Myocyte (in vitro differentiated cells): Measurements from ENCODE around the gene ENOX1. TPM values are rescaled to one million over a fixed set of nuclear protein-coding genes. Genes with fewer than 3 reads are reported as not detected.
A peak's percentile ranks its signal among the peaks of the same experiment; 100 is the strongest.

ENCODE experiments used
- DNase-seq: peaks from one replicate; pipeline ENCODE4 v3.0.0-alpha.2; 2012; ENCODE audit warnings: low read depth
- polyA plus RNA-seq: library from polyadenylated mRNA; unstranded; fragments of >200 nt; gene quantifications from one replicate; pipeline ENCODE4 v1.2.1, GENCODE V29; 2012; ENCODE audit warnings: missing spikeins
- total RNA-seq: library from RNA; depleted of rRNA; stranded (reverse); fragments of >200 nt; gene quantifications from 2 replicates; pipeline ENCODE4 v1.2.3, GENCODE V29; 2014

The ENOX1 gene
- 5.3 and 5.8 TPM in 2 replicates for total RNA-seq
- polyA plus RNA-seq: 2.3 TPM

DNA sequence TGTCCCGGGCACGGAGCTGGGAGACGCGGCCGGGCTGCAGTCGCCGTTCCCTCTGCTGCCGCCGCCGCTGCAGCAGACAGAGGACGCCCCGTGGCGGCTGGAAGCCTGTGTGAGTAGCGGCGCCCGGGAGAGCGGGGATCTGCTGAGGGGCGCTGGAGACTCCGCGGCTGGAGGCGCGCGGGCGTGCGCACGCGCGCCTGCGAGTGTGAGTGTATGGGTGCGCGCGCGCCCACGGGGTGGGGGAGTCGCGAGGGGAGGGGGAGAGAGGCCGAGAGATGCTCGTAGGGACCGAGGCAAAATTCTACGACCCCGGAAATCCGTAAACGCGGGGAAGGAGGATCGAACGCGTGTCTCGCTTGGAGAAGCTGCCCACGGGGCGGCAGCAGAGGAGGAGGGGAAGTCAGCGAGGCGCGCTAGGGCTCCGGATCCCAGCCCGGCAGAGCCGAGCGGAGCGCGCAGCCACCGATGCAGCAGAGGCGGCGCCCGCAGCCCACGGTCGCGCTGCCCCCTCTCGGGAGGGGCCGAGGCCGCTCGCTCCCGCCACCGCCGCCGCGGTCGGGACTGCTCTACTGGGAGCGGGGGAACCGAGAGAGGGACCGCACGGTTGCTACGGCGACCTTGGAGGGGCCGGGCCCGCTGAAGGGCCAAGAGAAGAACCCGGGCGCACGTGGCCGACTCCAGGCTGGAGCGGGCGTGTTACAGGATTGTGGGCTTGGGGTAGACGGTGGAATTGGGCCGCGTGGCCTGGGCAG lies at the start of gene ENOX1:
Gene ENOX1, minus strand, starts transcription at position 207 of the 752 bp plus-strand sequence.
- DNase-seq: peak; percentile 89

DNA sequence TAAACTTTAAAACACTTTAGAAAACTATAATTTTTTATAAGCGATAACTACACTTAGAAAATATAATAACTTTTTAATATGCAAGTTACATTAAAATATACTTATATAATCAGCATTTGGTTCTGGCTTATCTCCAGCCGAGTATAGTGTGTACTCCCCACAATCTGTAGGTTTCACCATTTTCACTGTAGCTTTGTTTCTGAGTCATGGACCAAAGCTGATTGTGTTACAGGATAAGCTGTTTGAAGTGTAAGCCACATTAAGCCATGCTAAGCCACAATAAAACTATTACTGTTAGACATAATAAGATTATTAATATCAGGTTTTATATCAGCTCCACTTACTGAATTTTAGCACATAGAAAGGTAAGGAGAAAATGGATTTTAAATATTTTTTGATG lies 48.9 kb upstream of the ENOX1 start:
- DNase-seq: peak; percentile 58

DNA sequence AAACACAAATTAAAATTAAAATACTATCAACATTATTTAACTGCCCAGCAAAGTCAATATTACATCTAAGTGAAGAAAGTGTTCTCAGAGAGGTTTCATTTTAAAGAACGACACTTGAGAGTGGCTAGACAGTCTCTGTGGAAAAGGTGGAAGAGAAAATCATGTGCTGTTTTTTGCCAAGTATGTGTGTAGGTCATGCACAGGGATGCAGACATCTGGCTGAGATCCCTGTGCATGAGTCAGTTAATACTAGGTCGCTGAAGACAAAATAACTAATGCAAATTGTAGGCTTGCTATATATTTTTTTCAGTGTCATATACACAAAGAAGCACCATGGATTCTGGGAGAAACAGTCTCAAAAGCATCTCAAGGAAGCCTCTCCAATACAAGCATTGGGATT lies 44.3 kb upstream of the ENOX1 start:
- DNase-seq: no peak

DNA sequence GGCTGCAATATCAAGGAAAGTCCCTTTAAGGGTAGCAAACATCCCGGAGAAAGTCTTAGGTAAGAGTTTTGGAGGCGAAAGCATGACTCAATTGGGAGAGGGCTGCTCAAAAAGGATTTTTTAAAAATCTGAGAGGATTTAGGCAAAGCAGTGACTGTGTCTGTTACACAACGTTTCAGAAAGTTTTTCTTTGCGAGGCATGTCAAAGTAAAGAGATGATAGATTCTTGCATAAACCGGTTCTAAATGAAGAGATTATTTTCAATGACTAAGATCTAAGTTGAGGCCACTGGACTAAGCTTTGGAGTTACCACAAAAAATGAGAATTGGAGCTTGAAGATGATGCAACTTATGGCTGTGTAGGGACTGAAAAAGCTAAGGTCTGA lies 43.7 kb upstream of the ENOX1 start:
- DNase-seq: peak; percentile 53

DNA sequence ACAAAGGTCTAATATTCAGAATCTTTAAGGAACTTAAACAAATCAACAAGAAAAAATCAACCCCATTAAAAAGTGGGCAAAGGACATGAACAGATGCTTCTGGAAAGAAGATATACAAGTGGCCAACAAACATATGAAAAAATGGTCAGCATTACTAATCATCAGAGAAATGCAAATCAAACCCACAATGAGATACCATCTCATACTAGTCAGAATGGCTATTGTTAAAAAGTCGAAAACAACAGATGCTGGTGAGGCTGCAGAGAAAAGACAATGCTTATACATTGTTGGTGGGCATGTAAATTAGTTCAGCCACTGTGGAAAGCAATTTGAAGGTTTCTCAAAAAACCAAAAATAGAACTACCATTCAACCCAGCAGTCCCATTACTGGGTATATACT lies 37.9 kb upstream of the ENOX1 start:
- DNase-seq: peak; percentile 67

DNA sequence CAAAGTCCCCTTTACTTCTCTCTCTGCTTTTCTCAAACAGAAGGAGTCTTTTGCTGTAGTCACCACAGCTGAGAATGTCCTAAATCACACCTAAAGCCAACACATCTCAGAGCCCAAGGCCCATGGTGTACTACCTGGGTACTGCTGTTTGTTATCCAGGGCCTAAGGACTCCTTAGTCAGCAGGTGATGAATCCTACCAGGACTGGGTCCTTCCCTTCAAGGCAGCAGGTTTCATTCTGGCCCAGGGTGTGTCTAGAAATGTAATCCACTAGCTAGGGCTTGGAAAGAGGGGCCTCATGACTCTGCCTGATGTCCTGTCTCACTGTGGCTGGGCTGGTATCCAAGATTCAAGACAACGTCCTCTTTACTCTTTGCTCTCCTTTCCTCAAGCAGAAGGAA lies 36.2 kb upstream of the ENOX1 start:
- DNase-seq: no peak

DNA sequence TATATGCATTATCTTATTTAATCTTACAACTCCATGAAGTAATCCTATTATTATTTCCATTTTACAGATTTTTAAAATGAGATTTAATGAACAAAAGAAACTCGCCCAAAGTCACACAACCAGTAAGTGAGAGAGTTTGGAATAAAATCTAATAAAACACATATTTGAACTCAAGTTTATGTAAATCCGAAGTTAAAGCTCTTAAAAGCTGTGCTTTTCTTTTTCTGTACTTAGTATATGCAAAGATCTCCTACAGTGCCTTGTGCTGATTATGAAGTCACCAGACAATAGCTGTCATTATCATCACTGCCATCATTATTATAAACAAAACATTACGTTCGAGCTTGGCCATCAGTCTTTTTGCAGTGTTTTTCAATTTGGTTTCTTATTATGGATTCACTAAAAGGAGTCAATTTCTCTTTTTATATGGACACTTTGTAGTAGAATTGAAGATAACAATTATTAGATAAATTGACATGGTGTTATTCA lies 29.7 kb upstream of the ENOX1 start:
- no peak for DNase-seq

DNA sequence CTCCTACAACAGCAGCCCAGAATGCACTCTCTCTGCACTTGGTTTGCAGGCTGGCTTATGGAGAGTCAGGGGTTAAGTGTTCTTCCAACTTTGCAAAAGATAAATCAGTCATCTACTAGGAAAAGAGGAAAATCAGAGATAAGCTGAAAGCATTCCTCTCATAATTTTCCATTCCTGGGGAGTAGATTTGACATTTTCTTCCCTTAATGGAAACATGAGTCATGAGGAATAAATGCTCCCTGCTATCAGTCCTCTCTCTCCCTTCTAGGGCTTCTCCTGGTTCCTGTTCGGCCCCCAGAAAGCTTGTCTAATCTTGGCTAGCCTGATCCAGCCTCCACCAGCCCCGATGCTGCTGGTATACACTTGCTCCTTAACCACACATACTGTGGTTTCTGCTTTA lies 28.4 kb upstream of the ENOX1 start:
- peak; percentile 63 for DNase-seq

DNA sequence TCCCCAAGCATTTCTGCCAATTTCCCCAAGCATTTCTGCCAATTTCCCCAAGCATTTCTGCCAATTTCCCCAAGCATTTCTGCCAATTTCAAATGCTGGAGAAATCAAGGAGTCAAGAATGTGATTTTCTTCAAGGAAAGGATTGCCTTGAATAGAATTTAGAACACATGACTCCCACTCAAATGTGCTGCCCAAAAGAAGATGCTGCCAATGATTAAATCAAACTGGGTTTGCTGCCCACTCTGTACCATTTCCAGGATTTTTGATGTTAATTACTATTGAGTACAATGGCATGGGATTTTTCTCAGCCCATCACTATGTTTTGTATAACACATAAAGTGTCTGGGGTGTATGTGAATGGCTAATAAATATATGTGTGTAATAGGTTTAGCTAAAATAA lies 21.9 kb upstream of the ENOX1 start:
- no peak for DNase-seq

DNA sequence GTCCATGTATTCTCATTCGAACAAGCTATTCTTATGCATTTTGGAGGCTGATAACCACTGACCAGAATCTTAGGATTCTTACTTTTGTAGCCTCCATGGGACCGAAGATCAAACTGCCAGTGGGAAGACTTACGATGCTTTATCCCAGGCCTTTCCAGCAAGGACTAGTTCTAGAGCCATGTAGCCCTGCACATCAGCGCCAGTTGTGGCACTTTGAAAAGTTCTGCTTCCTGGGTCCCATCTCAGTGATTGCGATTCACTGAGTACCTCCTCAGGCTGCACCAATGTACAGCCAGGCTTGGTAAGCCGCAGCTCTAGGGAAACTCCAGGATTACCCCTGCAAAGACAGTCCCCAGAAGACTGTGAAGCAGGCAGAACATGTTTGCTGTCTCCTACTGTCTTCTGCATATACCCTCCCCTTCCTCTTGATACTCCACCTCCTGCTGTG lies 18.9 kb upstream of the ENOX1 start:
- DNase-seq: no peak

DNA sequence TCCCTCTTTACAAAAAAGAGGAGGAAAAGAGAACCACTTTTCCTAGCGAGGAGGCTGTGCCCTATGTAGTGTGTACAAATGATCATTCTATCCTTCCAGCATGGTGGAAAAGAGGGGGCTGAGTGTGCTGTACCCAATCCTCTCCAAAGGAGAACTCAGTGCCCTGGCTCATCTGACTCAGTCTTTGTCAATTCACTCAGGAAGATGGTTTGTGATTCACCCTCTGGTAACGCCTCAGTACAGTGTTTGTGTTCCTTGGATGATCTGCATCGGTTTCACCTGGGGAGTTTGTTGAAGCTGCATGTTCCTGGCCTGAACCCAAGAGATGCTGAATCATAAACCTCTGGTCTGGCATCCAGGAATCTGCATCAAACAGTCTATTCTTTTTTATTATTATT lies 18.3 kb upstream of the ENOX1 start:
- peak; percentile 56 for DNase-seq

DNA sequence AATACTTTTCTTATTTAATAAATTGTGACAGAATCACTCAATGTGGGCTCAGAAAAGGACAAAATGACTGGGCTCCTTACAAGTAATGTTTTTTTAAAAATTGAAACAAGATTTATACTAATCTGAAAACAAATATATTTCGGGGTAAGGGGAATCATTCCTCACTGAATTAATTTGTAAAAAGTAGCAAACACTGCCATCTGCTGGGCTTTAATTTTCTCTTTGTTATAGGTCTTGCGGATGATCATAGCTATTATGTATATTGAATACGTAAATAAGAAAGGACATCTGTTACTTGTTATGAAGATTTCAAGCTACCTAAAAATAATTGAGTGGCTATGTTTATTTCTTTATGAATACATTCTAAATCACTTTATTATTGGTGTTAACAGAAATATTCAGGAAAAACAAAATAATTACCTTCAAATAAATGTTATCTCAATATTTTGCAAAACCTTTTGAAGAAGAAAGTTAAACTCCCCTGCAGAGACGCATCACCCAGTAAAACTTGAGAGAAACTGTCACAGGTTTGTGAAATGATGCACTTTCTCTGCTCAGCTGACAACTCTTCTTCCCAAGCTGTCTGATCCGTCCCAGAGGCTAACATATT lies 17.8 kb upstream of the ENOX1 start:
- peak; percentile 80 for DNase-seq

DNA sequence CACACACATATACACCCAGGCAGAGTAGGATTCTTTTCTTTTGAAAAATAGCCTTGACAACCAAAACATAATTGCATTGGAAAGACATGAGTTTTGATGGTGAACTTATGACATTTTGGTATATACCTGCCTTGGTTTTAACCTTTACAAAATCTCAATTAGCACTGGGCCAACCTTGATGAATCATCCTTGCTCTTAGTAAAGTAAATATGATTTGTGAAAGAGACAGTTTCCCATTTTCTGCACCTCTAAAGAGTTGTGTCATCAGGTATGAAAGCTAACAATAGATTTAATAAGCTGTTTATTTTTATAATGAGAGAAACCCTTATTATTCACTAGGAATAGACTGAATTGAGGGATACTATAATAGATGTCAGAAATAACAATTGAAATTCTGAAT lies 15.7 kb upstream of the ENOX1 start:
- DNase-seq: no peak

DNA sequence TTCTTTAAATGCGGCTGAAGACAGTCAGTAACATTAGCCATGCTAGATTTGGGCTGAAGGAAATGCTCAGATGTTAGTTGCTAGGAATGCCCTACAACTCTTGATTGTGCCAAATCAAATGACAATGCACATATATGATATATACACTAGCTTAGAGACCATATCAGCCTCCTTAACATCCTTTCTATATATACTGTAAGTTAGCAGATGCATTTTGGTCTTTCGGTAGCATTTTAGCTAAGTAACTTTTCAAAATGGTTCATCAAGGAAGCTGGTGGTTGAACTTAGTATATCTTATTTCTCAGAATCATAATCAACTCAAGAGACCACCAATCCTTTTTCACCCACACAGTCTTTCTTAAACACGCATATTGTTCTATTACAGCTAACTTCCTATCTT lies 14.1 kb upstream of the ENOX1 start:
- no peak for DNase-seq

DNA sequence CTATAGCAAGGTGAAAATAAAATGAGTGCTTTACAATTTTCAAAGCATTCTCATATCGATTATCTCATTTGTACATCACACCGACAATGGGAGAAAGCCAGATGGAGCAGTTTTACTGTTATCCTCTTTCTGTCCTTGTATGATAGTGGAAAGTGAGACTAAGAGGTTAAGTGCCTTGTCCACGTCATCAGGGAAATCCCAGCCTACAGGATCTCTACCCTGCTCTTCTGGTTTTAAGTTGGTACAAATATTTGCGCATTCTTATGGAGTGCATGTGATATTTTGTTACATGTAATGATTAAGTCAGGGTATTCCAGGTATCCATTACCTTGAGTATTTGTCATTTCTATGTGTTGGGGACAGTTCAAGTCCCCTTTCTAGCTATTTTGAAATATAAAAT lies 12.4 kb upstream of the ENOX1 start:
- no peak for DNase-seq

DNA sequence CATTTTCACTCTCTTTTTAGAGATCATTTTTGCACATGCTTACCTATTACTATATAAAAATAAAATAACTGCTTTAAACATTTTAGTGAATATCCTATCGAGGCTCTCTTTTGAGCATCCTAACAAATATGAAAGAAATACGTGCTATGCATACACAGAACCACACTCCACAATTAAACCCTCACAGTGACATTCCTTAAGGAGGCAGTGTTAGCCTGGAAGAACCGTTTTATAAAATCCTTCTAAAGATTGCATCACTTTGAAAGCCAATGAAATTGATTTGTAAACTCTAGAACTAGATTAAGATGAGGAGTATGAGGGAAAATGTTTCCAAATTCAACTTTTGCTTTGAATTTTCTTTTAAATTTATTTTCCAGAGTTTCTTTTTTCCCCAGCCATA lies 11.1 kb upstream of the ENOX1 start:
- DNase-seq: no peak

DNA sequence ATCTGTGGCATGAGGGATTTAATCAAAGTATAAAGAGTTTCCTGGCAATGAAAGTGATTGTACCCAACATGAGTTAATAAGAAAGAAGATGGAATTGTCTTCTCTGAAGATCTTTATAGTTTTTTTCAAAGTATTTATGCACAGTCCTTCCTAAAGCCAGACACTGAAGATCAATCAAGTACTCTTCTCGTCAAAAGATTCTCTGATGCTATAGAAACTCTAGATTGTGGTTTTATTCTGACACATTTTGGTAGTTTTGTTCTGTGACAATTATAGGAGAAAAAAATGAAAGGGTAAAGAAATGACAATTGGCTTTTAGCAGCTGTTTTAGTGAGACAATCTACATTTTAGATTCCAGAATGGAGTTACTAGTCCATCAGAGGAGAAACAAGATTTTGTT lies 10.4 kb upstream of the ENOX1 start:
- no peak for DNase-seq

DNA sequence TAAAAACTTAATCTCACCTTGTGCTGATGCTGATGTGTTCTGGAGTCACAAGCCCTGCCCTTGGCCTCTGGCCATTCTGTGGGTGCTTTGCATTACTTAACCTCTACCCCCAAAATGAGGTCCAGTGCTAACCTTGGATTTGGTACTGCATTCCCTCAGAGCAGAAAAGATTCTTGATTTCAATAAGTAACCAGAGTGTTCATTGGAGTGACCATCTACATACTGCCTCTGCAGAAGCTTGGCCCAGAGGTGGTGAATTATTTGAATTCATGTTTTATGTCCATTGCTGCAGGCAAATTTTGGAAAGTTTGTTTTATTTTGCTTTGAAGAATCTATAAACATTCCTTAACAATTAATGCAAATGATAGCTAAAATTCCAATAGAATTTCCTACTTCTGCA lies 7.6 kb upstream of the ENOX1 start:
- DNase-seq: no peak

DNA sequence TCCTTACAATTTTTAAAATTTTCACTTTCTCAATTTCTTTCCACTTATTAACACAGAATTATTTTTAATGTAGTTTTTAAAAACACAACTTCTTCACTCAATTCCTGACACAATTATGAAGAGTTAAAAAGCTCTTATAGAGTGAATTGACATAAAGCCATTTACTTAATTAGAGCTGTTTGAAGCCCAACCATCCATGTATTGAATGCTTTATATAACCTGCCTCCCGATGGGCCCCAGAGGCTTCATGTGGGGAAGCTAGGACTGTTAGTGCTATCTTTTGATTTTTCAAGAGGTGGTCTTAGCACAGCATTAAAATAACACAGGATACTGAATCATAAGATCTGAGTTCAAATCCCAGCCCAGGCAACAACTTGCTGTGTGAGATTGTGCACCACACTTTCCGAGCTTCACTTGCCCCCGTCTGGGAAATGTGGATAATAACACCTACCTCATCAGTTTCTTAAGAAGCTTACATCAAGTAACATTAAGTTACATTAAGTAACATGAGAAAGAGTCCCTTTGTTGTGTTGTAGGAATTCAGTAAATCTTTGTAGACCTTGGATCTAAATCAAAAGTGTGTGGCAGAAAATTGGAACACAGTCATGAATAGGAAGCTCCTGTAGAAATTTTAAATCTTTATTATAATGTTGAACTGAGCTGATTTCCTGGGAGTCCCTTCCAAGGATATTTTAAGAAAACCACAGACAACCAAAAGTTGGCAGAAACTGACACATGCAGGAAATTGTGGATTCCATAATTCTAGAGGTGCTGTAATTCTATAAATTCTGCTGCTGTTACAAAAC lies 5.5 kb upstream of the ENOX1 start:
- DNase-seq: peak; percentile 18

DNA sequence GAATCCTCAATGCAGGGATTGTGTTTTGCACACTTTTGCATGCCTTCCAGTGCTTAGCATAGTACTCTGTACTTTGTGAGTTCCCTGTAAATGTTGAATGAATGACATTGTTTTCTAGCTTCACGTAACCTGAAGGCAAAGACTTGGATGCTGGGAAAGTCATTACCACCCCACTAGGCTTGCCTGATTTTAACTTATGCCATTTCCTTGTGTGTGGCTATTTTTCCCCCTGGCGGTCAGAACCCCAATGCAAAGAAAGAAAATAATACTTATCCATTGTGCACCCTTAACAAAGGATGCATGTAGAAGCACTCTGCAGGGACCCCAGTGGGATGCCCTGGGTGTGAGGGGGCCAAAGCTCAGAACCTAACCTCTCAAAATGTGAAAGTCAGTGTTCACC lies 1.2 kb upstream of the ENOX1 start:
- DNase-seq: peak; percentile 52

DNA sequence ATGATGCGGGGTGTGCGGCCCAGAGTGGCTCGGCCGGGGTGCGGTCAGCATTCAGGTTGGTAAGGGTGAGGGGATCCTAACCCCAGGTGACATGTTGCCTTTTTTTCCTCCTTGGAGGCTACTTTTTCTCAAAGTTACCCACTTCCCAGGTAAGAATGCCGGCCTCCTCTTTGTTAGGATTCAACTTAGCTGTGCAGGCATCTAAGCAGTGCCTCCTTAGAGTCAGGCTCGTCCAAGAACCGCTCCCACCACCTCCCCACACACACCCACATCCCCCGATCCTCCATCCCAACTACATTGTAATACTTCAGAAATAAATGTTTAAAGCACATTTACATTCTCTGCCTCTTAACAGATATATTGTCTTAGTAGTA lies 733 bp upstream of the ENOX1 start:
- DNase-seq: no peak

DNA sequence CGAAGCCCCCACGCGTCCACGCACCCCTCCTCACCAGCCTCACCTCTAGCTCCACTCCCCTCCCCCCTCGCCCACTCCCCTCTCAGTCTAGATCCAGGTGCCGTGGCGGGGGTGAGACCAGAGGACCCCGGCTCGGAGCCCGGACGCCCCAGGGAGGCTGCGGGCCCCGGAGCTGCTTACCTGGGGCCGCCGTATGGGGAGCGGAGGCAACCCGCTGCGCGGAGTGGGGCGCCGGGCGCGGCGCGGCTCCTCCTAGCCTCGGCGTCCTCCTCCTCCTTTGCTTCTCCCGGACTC lies 353 bp downstream of the ENOX1 start:
- no peak for DNase-seq
